ENCODE results near the gene TMEM223. TPM values are rescaled to one million over a fixed set of nuclear protein-coding genes. Genes with fewer than 3 reads are reported as not detected.
A peak's percentile ranks its signal among the peaks of the same experiment; 100 is the strongest.
"Not testable (repeated sequence)": the region's sequence is repeated elsewhere in the genome, so short reads cannot be mapped to it uniquely, and the experiment has no call there.

TMEM223 gene
- polyA plus RNA-seq, 3 donors: 5.7 to 20.4 (median 19.6) TPM

DNA sequence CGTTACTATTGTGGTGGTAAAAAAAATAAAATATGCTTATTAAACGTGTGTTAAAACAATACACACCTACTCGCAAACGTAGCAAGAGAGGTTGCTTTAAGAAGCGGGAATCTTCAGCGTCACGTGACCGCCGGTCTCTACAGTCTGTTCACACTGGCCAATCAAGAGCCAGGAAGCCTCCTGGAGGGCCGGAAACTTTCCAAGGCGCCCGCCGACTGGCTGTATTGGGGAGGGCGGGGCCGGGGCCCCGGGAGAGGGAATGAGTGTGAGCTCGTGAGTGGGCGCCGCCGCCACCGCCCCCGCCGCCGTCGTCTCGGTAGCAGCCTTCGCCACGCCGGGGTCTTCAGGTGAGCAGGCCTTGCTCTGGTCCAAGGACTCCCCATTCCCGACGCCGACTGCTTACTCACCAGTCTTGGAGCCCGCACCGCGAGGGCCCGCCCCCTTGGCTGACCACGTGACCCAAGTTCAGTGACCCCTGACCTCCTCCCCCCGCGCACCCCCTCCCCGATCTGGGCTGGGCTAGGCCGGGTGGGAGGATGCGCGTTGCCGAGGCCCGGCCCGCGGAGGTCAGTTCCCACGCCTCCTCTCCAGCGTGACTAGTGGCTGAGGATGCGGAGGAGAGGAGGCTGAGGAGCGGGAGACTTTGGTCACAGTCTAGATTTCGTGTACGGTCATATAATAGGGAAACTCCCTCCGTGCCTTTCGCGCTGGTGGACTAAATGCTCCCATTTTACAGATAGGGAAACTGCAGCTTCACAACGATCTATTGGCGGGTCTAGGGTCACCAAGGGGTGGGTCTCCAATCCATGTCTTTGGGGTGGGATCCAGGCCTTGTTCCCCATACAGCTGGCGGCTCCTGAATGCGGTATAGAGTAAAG, 20.4 kb downstream of the TMEM223 start, which contains the start of gene TAF6L:
TSS of gene TAF6L (plus strand) at position 253 of the 878 bp plus-strand sequence. CDS start 4,388 bp downstream, outside the sequence.
- intact Hi-C loops (cut with micrococcal nuclease): loop anchor here (1.0 to 5.0 kb wide), 2 partner anchors 33 to 44 kb away; partner anchors contain the start of genes HNRNPUL2 (in 2 of the 2) and TTC9C (in 2 of the 2)
- under 1% methylated on average over 42 of the region's 60 CpGs for WGBS (ENCODE audit: insufficient coverage)

DNA sequence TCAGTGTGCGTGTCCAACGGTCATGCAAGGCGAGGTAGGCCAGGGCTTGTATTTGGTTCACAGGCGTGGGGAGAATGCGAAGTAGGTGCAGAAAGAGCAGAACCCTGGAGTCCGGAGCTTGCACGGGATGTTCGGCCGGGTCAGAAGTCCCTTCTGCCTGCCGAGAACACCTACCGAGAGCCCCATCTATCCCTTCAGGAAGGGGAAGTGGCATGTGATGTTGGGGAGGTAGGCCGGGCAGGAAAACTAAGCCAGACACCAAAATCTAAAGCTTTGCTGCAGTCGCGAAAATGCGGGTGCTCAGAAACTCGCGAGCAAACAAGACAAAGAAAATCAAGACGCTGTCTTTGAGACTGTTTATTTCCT, 21.0 kb downstream of the TMEM223 start:
- Histone ChIP-seq H4K20me1 (ENCODE audit: insufficient read depth, low read length) (no peaks in the 10 kb centered on the region), H3K27me3 (ENCODE audit: control insufficient read depth in 2 of 2, insufficient read depth in 2 of 2, low read length in 2 of 2) (no peaks in the 10 kb centered on the region), H2AFZ (ENCODE audit: insufficient read depth, low read depth, low read length, poor library complexity, severe bottlenecking) (peak overlapping the region; percentile 87), H3K4me3 (replicated peaks in 1 of 3; ENCODE audit: low read depth in 2 of 3, low read length in 3 of 3) (peak overlapping the region; percentile 64 to 87 (median 65)), H3K4me2 (replicated peaks; ENCODE audit: extremely low read depth, low read length, poor library complexity, severe bottlenecking) (peak overlapping the region; percentile 90), H3K4me1 (ENCODE audit: control insufficient read depth in 1 of 2, insufficient read depth in 2 of 2, low read length in 2 of 2) (peaks cover 27 to 37% of the 10 kb centered on the region in 2 donors), H3K79me2 (ENCODE audit: insufficient read depth, low read length) (peaks cover 25% of the 10 kb centered on the region), H3K27ac (ENCODE audit: low read depth in 1 of 2, low read length in 2 of 2) (peak overlapping the region; percentile 63 to 86), H3K9ac (ENCODE audit: insufficient read depth, low read length, poor library complexity, severe bottlenecking) (peak overlapping the region; percentile 68), H3K36me3 (replicated peaks in 1 of 2; ENCODE audit: control insufficient read depth in 1 of 2, insufficient read depth in 2 of 2, low read length in 2 of 2) (peaks cover 20 to 32% of the 10 kb centered on the region in 2 donors), H3K9me3 (replicated peaks in 1 of 2; ENCODE audit: control insufficient read depth in 1 of 2, insufficient read depth in 1 of 2, low read length in 2 of 2) (no peaks in the 10 kb centered on the region)
- DNase-seq: peak in 2 of 3 donors; percentile 7 to 41
- Mint-ChIP-seq H3K4me3 (peak overlapping the region; percentile 84 to 94), H3K27me3 (ENCODE audit: low read depth in 3 of 3) (peaks cover 0 to 2% (median 0%) of the 10 kb centered on the region in 3 donors), H3K9me3 (peaks cover 0 to 9% (median 0%) of the 10 kb centered on the region in 7 donors), H3K4me1 (peaks cover 34% of the 10 kb centered on the region), H3K27ac (peak overlapping the region; percentile 89 to 98 (median 95)), H3K36me3 (peaks cover 21 to 38% of the 10 kb centered on the region in 2 donors)
- intact Hi-C loops (cut with micrococcal nuclease): loop anchor here (1.0 to 5.0 kb wide), 2 partner anchors 34 to 43 kb away; partner anchors contain the start of genes HNRNPUL2 (in 2 of the 2) and TTC9C (in 2 of the 2)
- 0% methylated on average over 4 of the region's 18 CpGs for WGBS (ENCODE audit: insufficient coverage)
- TF ChIP-seq, protein P1, sequence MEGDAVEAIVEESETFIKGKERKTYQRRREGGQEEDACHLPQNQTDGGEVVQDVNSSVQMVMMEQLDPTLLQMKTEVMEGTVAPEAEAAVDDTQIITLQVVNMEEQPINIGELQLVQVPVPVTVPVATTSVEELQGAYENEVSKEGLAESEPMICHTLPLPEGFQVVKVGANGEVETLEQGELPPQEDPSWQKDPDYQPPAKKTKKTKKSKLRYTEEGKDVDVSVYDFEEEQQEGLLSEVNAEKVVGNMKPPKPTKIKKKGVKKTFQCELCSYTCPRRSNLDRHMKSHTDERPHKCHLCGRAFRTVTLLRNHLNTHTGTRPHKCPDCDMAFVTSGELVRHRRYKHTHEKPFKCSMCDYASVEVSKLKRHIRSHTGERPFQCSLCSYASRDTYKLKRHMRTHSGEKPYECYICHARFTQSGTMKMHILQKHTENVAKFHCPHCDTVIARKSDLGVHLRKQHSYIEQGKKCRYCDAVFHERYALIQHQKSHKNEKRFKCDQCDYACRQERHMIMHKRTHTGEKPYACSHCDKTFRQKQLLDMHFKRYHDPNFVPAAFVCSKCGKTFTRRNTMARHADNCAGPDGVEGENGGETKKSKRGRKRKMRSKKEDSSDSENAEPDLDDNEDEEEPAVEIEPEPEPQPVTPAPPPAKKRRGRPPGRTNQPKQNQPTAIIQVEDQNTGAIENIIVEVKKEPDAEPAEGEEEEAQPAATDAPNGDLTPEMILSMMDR (IDR thresholded peaks at IDR 0.05): no peak

More for the DNA sequence above, 20.4 kb downstream of the TMEM223 start, which contains the start of gene TAF6L:
- H3K27me3 Mint-ChIP-seq (ENCODE audit: low read depth in 3 of 3): peaks cover 0 to 2% (median 0%) of the 10 kb centered on the region in 3 donors
- peaks cover 25% of the 10 kb centered on the region for H3K79me2 ChIP-seq (ENCODE audit: insufficient read depth, low read length)
- H2AFZ ChIP-seq (ENCODE audit: insufficient read depth, low read depth, low read length, poor library complexity, severe bottlenecking): peak within 1 kb of the TSS; percentile 87
- peak within 1 kb of the TSS; percentile 64 to 87 (median 65) for H3K4me3 ChIP-seq (replicated peaks in 1 of 3; ENCODE audit: low read depth in 2 of 3, low read length in 3 of 3)
- H3K4me1 Mint-ChIP-seq: peaks cover 34% of the 10 kb centered on the region
- no peaks in the 10 kb centered on the region for H3K27me3 ChIP-seq (ENCODE audit: control insufficient read depth in 2 of 2, insufficient read depth in 2 of 2, low read length in 2 of 2)
- peak within 1 kb of the TSS; percentile 68 for H3K9ac ChIP-seq (ENCODE audit: insufficient read depth, low read length, poor library complexity, severe bottlenecking)
- H3K4me3 Mint-ChIP-seq: peak within 1 kb of the TSS; percentile 84 to 94
- H3K4me2 ChIP-seq (replicated peaks; ENCODE audit: extremely low read depth, low read length, poor library complexity, severe bottlenecking): peak within 1 kb of the TSS; percentile 90
- H3K27ac Mint-ChIP-seq: peak within 1 kb of the TSS; percentile 89 to 98 (median 95)
- TF ChIP-seq, protein P1 (IDR thresholded peaks at IDR 0.05): no peak
- peak; percentile 94 to 98 (median 96) for DNase-seq
- peaks cover 22 to 38% of the 10 kb centered on the region in 2 donors for H3K36me3 Mint-ChIP-seq
- peaks cover 0 to 9% (median 0%) of the 10 kb centered on the region in 7 donors for H3K9me3 Mint-ChIP-seq
- peak within 1 kb of the TSS; percentile 63 to 86 for H3K27ac ChIP-seq (ENCODE audit: low read depth in 1 of 2, low read length in 2 of 2)
- H3K4me1 ChIP-seq (ENCODE audit: control insufficient read depth in 1 of 2, insufficient read depth in 2 of 2, low read length in 2 of 2): peaks cover 27 to 37% of the 10 kb centered on the region in 2 donors
- H3K9me3 ChIP-seq (replicated peaks in 1 of 2; ENCODE audit: control insufficient read depth in 1 of 2, insufficient read depth in 1 of 2, low read length in 2 of 2): no peaks in the 10 kb centered on the region
- H4K20me1 ChIP-seq (ENCODE audit: insufficient read depth, low read length): no peaks in the 10 kb centered on the region
- H3K36me3 ChIP-seq (replicated peaks in 1 of 2; ENCODE audit: control insufficient read depth in 1 of 2, insufficient read depth in 2 of 2, low read length in 2 of 2): peaks cover 21 to 32% of the 10 kb centered on the region in 2 donors

DNA sequence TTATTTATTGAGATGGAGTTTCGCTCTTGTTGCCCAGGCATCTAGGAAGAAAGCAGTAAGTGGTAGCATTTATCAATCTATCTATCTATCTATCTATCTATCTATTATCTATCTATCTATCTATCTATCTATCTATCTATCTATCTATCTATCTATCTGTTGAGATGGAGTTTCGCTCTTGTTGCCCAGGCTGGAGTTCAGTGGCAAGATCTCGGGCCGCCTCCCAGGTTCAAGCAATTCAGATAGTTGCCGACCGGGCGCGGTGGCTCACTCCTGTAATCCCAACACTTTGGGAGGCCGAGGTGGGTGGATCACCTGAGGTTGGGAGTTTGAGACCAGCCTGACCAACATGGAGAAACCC, 31.0 kb downstream of the TMEM223 start:
- Histone ChIP-seq H3K79me2 (ENCODE audit: insufficient read depth, low read length) (peaks cover 30% of the 10 kb centered on the region), H3K4me2 (replicated peaks; ENCODE audit: extremely low read depth, low read length, poor library complexity, severe bottlenecking) (peak overlapping the region; percentile 85), H3K36me3 (replicated peaks in 1 of 2; ENCODE audit: control insufficient read depth in 1 of 2, insufficient read depth in 2 of 2, low read length in 2 of 2) (peaks cover 6 to 20% of the 10 kb centered on the region in 2 donors), H3K4me1 (ENCODE audit: control insufficient read depth in 1 of 2, insufficient read depth in 2 of 2, low read length in 2 of 2) (peaks cover 12 to 16% of the 10 kb centered on the region in 2 donors), H3K4me3 (replicated peaks in 1 of 3; ENCODE audit: low read depth in 2 of 3, low read length in 3 of 3) (peak overlapping the region; percentile 9 to 93 (median 10)), H2AFZ (ENCODE audit: insufficient read depth, low read depth, low read length, poor library complexity, severe bottlenecking) (peak overlapping the region; percentile 59)
- H3K27ac ChIP-seq (ENCODE audit: low read depth in 1 of 2, low read length in 2 of 2); H3K27me3 ChIP-seq (ENCODE audit: control insufficient read depth in 2 of 2, insufficient read depth in 2 of 2, low read length in 2 of 2); H3K9me3 ChIP-seq (replicated peaks in 1 of 2; ENCODE audit: control insufficient read depth in 1 of 2, insufficient read depth in 1 of 2, low read length in 2 of 2); H4K20me1 ChIP-seq (ENCODE audit: insufficient read depth, low read length); H3K9ac ChIP-seq (ENCODE audit: insufficient read depth, low read length, poor library complexity, severe bottlenecking); H3K9me3 Mint-ChIP-seq; DNase-seq; H3K27me3 Mint-ChIP-seq (ENCODE audit: low read depth in 3 of 3): not testable (repeated sequence)
- H3K4me3 Mint-ChIP-seq: peak overlapping the region; percentile 80 to 95
- H3K4me1 Mint-ChIP-seq: peaks cover 15% of the 10 kb centered on the region
- H3K36me3 Mint-ChIP-seq: peaks cover 15 to 28% of the 10 kb centered on the region in 2 donors
- no CpG with 5 or more reads among the region's 9 CpGs for WGBS (ENCODE audit: insufficient coverage)
- intact Hi-C loops (cut with micrococcal nuclease): loop anchor here in 1 of 2 donors (1.0 kb wide), 1 partner anchor 26 kb away; the partner anchor contains the start of gene TMEM179B
- peak overlapping the region; percentile 41 to 90 (median 80) for H3K27ac Mint-ChIP-seq

Measured in CD14-positive monocyte (primary cell).